MCF 10A (cell line): Measurements from ENCODE around the gene HS6ST1. TPM values are rescaled to one million over a fixed set of nuclear protein-coding genes. Genes with fewer than 3 reads are reported as not detected.

ENCODE experiments used
- BruUV-seq: library from RNA; stranded (reverse); fragments of 400-500 nt; replicated peaks from 2 replicates; lab custom pipeline; 2021; lab: Mats Ljungman, UMichigan
- CTCF ChIA-PET: fragments of 300-600 bp; sonication (Branson Sonifier 250); formaldehyde crosslinking; extraction: SDS; loops from one replicate; lab custom pipeline; 2021; ENCODE audit warnings: antibody characterized with exemption, inconsistent platforms; lab: Yijun Ruan, JAX
- POLR2A ChIA-PET: fragments of 300-600, 350-650 bp; sonication (Branson Sonifier 250); formaldehyde crosslinking; extraction: SDS; loops from one replicate; lab custom pipeline; 2020; ENCODE audit warnings: antibody characterized with exemption, inconsistent platforms; lab: Yijun Ruan, JAX
- DNase-seq: peaks from one replicate; pipeline ENCODE4 v3.0.0-alpha.2; 2018; ENCODE audit not compliant: unreplicated experiment
- H3K27ac Mint-ChIP-seq: one replicate; pipeline ENCODE4 v1.8.0; 2022; ENCODE audit warnings: mild to moderate bottlenecking, low read depth, mixed read lengths; ENCODE audit not compliant: unreplicated experiment
- H3K27me3 Mint-ChIP-seq: one replicate; pipeline ENCODE4 v1.8.0; 2022; ENCODE audit warnings: mixed read lengths; ENCODE audit not compliant: insufficient read depth, unreplicated experiment
- H3K36me3 Mint-ChIP-seq: one replicate; pipeline ENCODE4 v1.8.0; 2022; ENCODE audit warnings: mild to moderate bottlenecking, moderate library complexity, mixed read lengths; ENCODE audit not compliant: insufficient read depth, unreplicated experiment
- H3K4me1 Mint-ChIP-seq: one replicate; pipeline ENCODE4 v1.8.0; 2022; ENCODE audit warnings: mixed read lengths; ENCODE audit not compliant: insufficient read depth, unreplicated experiment
- H3K4me3 Mint-ChIP-seq: one replicate; pipeline ENCODE4 v1.8.0; 2022; ENCODE audit warnings: mild to moderate bottlenecking, moderate library complexity, mixed read lengths; ENCODE audit not compliant: unreplicated experiment
- H3K9me3 Mint-ChIP-seq: one replicate; pipeline ENCODE4 v1.8.0; 2022; ENCODE audit warnings: mixed read lengths; ENCODE audit not compliant: unreplicated experiment
- intact Hi-C: fragments of 100-400 bp; cut with micrococcal nuclease; formaldehyde crosslinking; loops from 2 replicates; pipeline ENCODE4 v1.14.1; 2022
- total RNA-seq: library from RNA; stranded (reverse); gene quantifications from 2 replicates; pipeline ENCODE4 v1.2.3, GENCODE V29; 2022
- TF ChIP-seq, protein P1 (sequence below): fragments of 200-600 bp; IDR thresholded peaks from one replicate; pipeline ENCODE4 v1.8.0; 2022; ENCODE audit warnings: antibody characterized with exemption, mild to moderate bottlenecking; ENCODE audit not compliant: unreplicated experiment

The HS6ST1 gene
- total RNA-seq, 1 experiment from 2014 or later = 9.6 TPM

DNA sequence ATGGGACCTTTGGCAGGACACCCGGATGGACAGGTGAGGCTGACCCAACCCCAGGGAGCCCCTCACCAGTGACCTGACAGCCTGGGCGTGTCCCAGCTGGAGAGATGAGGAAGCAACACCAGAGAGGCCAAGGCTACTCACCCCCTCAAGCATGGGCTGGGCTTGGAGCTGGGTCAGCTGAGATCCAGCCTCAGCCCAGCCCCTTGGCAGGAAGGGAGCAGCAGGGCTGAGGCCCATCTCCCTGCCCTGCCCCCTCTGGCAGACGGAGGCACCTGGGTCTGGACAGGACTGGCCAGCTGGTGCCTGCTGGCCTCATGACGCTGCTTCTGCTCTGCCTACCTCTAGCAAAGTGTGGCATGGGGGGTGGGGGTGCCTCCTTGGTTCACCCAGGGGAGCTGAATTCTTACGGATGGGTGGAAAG is 37.8 kb downstream of the HS6ST1 start:
- BruUV-seq = no TSS peak
- CTCF ChIA-PET = interaction anchor here (1.1 kb wide), 1 partner anchor 47 kb away, joined by 3 read pairs; no protein-coding TSS in a partner anchor
- no peak overlapping the region for H3K4me3 Mint-ChIP-seq
- intact Hi-C loops = no loop called here
- peaks cover 12% of the 10 kb centered on the region for H3K36me3 Mint-ChIP-seq
- no peaks in the 10 kb centered on the region for H3K9me3 Mint-ChIP-seq
- H3K27ac Mint-ChIP-seq = no peak overlapping the region
- TF ChIP-seq, protein P1, sequence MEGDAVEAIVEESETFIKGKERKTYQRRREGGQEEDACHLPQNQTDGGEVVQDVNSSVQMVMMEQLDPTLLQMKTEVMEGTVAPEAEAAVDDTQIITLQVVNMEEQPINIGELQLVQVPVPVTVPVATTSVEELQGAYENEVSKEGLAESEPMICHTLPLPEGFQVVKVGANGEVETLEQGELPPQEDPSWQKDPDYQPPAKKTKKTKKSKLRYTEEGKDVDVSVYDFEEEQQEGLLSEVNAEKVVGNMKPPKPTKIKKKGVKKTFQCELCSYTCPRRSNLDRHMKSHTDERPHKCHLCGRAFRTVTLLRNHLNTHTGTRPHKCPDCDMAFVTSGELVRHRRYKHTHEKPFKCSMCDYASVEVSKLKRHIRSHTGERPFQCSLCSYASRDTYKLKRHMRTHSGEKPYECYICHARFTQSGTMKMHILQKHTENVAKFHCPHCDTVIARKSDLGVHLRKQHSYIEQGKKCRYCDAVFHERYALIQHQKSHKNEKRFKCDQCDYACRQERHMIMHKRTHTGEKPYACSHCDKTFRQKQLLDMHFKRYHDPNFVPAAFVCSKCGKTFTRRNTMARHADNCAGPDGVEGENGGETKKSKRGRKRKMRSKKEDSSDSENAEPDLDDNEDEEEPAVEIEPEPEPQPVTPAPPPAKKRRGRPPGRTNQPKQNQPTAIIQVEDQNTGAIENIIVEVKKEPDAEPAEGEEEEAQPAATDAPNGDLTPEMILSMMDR = no peak
- DNase-seq = no peak
- no peaks in the 10 kb centered on the region for H3K27me3 Mint-ChIP-seq
- H3K4me1 Mint-ChIP-seq = no peaks in the 10 kb centered on the region
- POLR2A ChIA-PET = no interaction called here

- intact Hi-C loops = no loop called here
- ChIA-PET POLR2A (no interaction called here), CTCF (interaction anchor here (0.9 to 1.1 kb wide), 2 partner anchors 10 to 46 kb away, joined by 3 read pairs; no protein-coding TSS in a partner anchor)
- no peaks in the 10 kb centered on the region for H3K27me3 Mint-ChIP-seq
- no peak overlapping the region for H3K27ac Mint-ChIP-seq
- TF ChIP-seq, protein P1 = no peak
- H3K4me1 Mint-ChIP-seq = no peaks in the 10 kb centered on the region
- no peak overlapping the region for H3K4me3 Mint-ChIP-seq
- no peaks in the 10 kb centered on the region for H3K9me3 Mint-ChIP-seq
- H3K36me3 Mint-ChIP-seq = peaks cover 11% of the 10 kb centered on the region
- no TSS peak for BruUV-seq
- no peak for DNase-seq
These were observed 38.4 kb downstream of the HS6ST1 start for GRCh38 chr2:128280158-128280871.

GRCh38 chr2:128279786-128280157 is 38.9 kb downstream of the HS6ST1 start:
- H3K27ac Mint-ChIP-seq = no peak overlapping the region
- no peak for DNase-seq
- POLR2A ChIA-PET = no interaction called here

DNA sequence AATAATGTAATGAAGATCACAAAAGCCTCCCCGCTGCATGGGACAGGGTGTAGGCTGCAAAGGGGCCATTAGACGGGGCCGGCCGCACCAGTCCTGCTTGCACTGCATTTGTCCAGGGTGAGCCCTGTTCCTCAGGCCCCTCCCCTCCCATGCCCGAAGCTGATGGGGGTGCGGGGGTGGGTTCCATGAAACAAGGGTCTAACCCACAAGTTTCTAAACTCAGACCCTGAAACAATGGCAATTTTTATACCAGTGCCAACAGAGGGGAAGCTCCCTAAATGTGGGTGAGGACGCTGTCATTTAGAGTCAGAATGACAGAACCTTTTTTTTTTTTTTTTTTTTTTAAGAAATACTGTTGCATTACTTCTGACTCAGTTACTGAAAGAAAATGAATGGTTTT is 39.7 kb downstream of the HS6ST1 start:
- Mint-ChIP-seq H3K9me3 (peaks cover 3% of the 10 kb centered on the region), H3K27ac (no peak overlapping the region), H3K4me3 (no peak overlapping the region), H3K4me1 (no peaks in the 10 kb centered on the region), H3K36me3 (peaks cover 13% of the 10 kb centered on the region), H3K27me3 (no peaks in the 10 kb centered on the region)
- CTCF ChIA-PET = interaction anchor here (0.7 to 0.9 kb wide), 2 partner anchors 11 to 1482 kb away, joined by 3 to 5 read pairs; no protein-coding TSS in a partner anchor
- intact Hi-C loops = no loop called here
- TF ChIP-seq, protein P1 = no peak
- POLR2A ChIA-PET = no interaction called here
- no TSS peak for BruUV-seq
- no peak for DNase-seq

More at GRCh38 chr2:128279786-128280157, 38.9 kb downstream of the HS6ST1 start:
- Mint-ChIP-seq H3K36me3 (peaks cover 6% of the 10 kb centered on the region), H3K4me1 (no peaks in the 10 kb centered on the region), H3K9me3 (no peaks in the 10 kb centered on the region), H3K27me3 (no peaks in the 10 kb centered on the region), H3K4me3 (no peak overlapping the region)
- TF ChIP-seq, protein P1 = no peak
- intact Hi-C loops = no loop called here
- CTCF ChIA-PET = interaction anchor here (0.9 kb wide), 1 partner anchor 10 kb away, joined by 3 read pairs; no protein-coding TSS in a partner anchor
- BruUV-seq = no TSS peak
